ENCODE measurements around the gene CPED1. TPM values are rescaled to one million over a fixed set of nuclear protein-coding genes. Genes with fewer than 3 reads are reported as not detected.
"Not testable (repeated sequence)": the region's sequence is repeated elsewhere in the genome, so short reads cannot be mapped to it uniquely, and the experiment has no call there.

Gene CPED1
- total RNA-seq, 5 donors from 2014 or later (not counting 1 experiment from before 2014, with no cell fraction given), result 0.73 to 1.4 (median 0.96) TPM; not detected in 2

GRCh38 chr7:121178869-121179497 lies 190.5 kb downstream of the CPED1 start:
- H3K4me1 Mint-ChIP-seq, result peaks cover 0 to 16% (median 2%) of the 10 kb centered on the region in 3 donors
- no peaks in the 10 kb centered on the region for H3K36me3 Mint-ChIP-seq
- peaks cover 0 to 4% (median 0%) of the 10 kb centered on the region in 3 donors for H3K9me3 Mint-ChIP-seq
- H3K27ac Mint-ChIP-seq, result peak overlapping the region in 1 of 2 donors; percentile 12
- ATAC-seq (replicated peaks in 1 of 4) (no peak), DNase-seq (no peak)
- peak overlapping the region in 1 of 3 donors; percentile 4 for H3K4me3 Mint-ChIP-seq
- CTCF ChIA-PET, result no interaction called here
- no peaks in the 10 kb centered on the region for H3K4me1 ChIP-seq (ENCODE audit: control insufficient read depth in 1 of 2, extremely low read depth in 1 of 2, insufficient read depth in 2 of 2, low read length in 2 of 2)
- WGBS (ENCODE audit: insufficient coverage), result 45% methylated on average over 1 of the region's 2 CpGs
- H3K27me3 Mint-ChIP-seq, result peaks cover 3 to 17% of the 10 kb centered on the region in 2 donors
- POLR2A ChIA-PET, result no interaction called here
- no peaks in the 10 kb centered on the region for H3K27me3 ChIP-seq (replicated peaks in 1 of 2; ENCODE audit: control insufficient read depth in 2 of 2, extremely low read depth in 1 of 2, insufficient read depth in 2 of 2, low read length in 1 of 2)
- H3K36me3 ChIP-seq (ENCODE audit: control insufficient read depth in 2 of 2, extremely low read depth in 1 of 2, insufficient read depth in 1 of 2, low read length in 1 of 2), result no peaks in the 10 kb centered on the region
- no peak overlapping the region for H3K27ac ChIP-seq (ENCODE audit: low read length)
- H3K4me3 ChIP-seq (ENCODE audit: control insufficient read depth in 1 of 2, extremely low read depth in 1 of 2, low read length in 1 of 2), result no peak overlapping the region
- no peaks in the 10 kb centered on the region for H3K9me3 ChIP-seq

GRCh38 chr7:121180436-121181063 lies 192.0 kb downstream of the CPED1 start:
- Histone ChIP-seq H3K9me3 (no peaks in the 10 kb centered on the region), H3K36me3 (ENCODE audit: control insufficient read depth in 2 of 2, extremely low read depth in 1 of 2, insufficient read depth in 1 of 2, low read length in 1 of 2) (no peaks in the 10 kb centered on the region), H3K27ac (ENCODE audit: low read length) (no peak overlapping the region), H3K27me3 (replicated peaks in 1 of 2; ENCODE audit: control insufficient read depth in 2 of 2, extremely low read depth in 1 of 2, insufficient read depth in 2 of 2, low read length in 1 of 2) (no peaks in the 10 kb centered on the region), H3K4me1 (ENCODE audit: control insufficient read depth in 1 of 2, extremely low read depth in 1 of 2, insufficient read depth in 2 of 2, low read length in 2 of 2) (no peaks in the 10 kb centered on the region), H3K4me3 (ENCODE audit: control insufficient read depth in 1 of 2, extremely low read depth in 1 of 2, low read length in 1 of 2) (no peak overlapping the region)
- Mint-ChIP-seq H3K27ac (no peak overlapping the region), H3K4me1 (peaks cover 0 to 16% (median 2%) of the 10 kb centered on the region in 3 donors), H3K36me3 (no peaks in the 10 kb centered on the region), H3K4me3 (no peak overlapping the region), H3K9me3 (peaks cover 0 to 4% (median 0%) of the 10 kb centered on the region in 3 donors), H3K27me3 (peaks cover 3 to 9% of the 10 kb centered on the region in 2 donors)
- ChIA-PET POLR2A (no interaction called here), CTCF (no interaction called here)
- 100% methylated on average over 1 of the region's 4 CpGs for WGBS (ENCODE audit: insufficient coverage)
- no peak for DNase-seq
- ATAC-seq (replicated peaks in 1 of 4), result no peak

- Mint-ChIP-seq H3K27me3 (peaks cover 3 to 9% of the 10 kb centered on the region in 2 donors), H3K4me3 (no peak overlapping the region), H3K27ac (no peak overlapping the region), H3K36me3 (no peaks in the 10 kb centered on the region), H3K4me1 (peaks cover 0 to 16% (median 2%) of the 10 kb centered on the region in 3 donors), H3K9me3 (peaks cover 0 to 4% (median 0%) of the 10 kb centered on the region in 3 donors)
- H3K9me3 ChIP-seq, result no peaks in the 10 kb centered on the region
- no peak overlapping the region for H3K27ac ChIP-seq (ENCODE audit: low read length)
- H3K36me3 ChIP-seq (ENCODE audit: control insufficient read depth in 2 of 2, extremely low read depth in 1 of 2, insufficient read depth in 1 of 2, low read length in 1 of 2), result no peaks in the 10 kb centered on the region
- WGBS (ENCODE audit: insufficient coverage), result no CpG with 5 or more reads among the region's 1 CpG
- no peaks in the 10 kb centered on the region for H3K27me3 ChIP-seq (replicated peaks in 1 of 2; ENCODE audit: control insufficient read depth in 2 of 2, extremely low read depth in 1 of 2, insufficient read depth in 2 of 2, low read length in 1 of 2)
- DNase-seq (no peak), ATAC-seq (replicated peaks in 1 of 4) (no peak)
- ChIA-PET CTCF (no interaction called here), POLR2A (no interaction called here)
- H3K4me3 ChIP-seq (ENCODE audit: control insufficient read depth in 1 of 2, extremely low read depth in 1 of 2, low read length in 1 of 2), result no peak overlapping the region
- H3K4me1 ChIP-seq (ENCODE audit: control insufficient read depth in 1 of 2, extremely low read depth in 1 of 2, insufficient read depth in 2 of 2, low read length in 2 of 2), result no peaks in the 10 kb centered on the region
Observed at GRCh38 chr7:121181357-121181756, 192.8 kb downstream of the CPED1 start.

- CTCF ChIA-PET, result interaction anchor here in 1 of 2 donors (0.7 kb wide), 1 partner anchor 409 kb away, joined by 5 read pairs; no protein-coding TSS in a partner anchor
- H3K27ac Mint-ChIP-seq, result peak overlapping the region in 1 of 2 donors; percentile 9
- no peak overlapping the region for H3K4me3 Mint-ChIP-seq
- H3K9me3 ChIP-seq, result no peaks in the 10 kb centered on the region
- ATAC-seq (replicated peaks in 1 of 4) (no peak), DNase-seq (no peak)
- H3K4me1 Mint-ChIP-seq, result peaks cover 0 to 16% (median 2%) of the 10 kb centered on the region in 3 donors
- no peak overlapping the region for H3K27ac ChIP-seq (ENCODE audit: low read length)
- H3K36me3 ChIP-seq (ENCODE audit: control insufficient read depth in 2 of 2, extremely low read depth in 1 of 2, insufficient read depth in 1 of 2, low read length in 1 of 2), result no peaks in the 10 kb centered on the region
- H3K36me3 Mint-ChIP-seq, result no peaks in the 10 kb centered on the region
- H3K9me3 Mint-ChIP-seq, result peaks cover 0 to 4% (median 0%) of the 10 kb centered on the region in 3 donors
- H3K4me1 ChIP-seq (ENCODE audit: control insufficient read depth in 1 of 2, extremely low read depth in 1 of 2, insufficient read depth in 2 of 2, low read length in 2 of 2), result no peaks in the 10 kb centered on the region
- no peak overlapping the region for H3K4me3 ChIP-seq (ENCODE audit: control insufficient read depth in 1 of 2, extremely low read depth in 1 of 2, low read length in 1 of 2)
- H3K27me3 Mint-ChIP-seq, result peaks cover 0 to 9% of the 10 kb centered on the region in 2 donors
- no peaks in the 10 kb centered on the region for H3K27me3 ChIP-seq (replicated peaks in 1 of 2; ENCODE audit: control insufficient read depth in 2 of 2, extremely low read depth in 1 of 2, insufficient read depth in 2 of 2, low read length in 1 of 2)
- POLR2A ChIA-PET, result no interaction called here
Observed at GRCh38 chr7:121182281-121182680, 193.8 kb downstream of the CPED1 start.

- no peak for ATAC-seq (replicated peaks in 1 of 4)
- Histone ChIP-seq H3K4me1 (ENCODE audit: control insufficient read depth in 1 of 2, extremely low read depth in 1 of 2, insufficient read depth in 2 of 2, low read length in 2 of 2) (no peaks in the 10 kb centered on the region), H3K27me3 (replicated peaks in 1 of 2; ENCODE audit: control insufficient read depth in 2 of 2, extremely low read depth in 1 of 2, insufficient read depth in 2 of 2, low read length in 1 of 2) (no peaks in the 10 kb centered on the region), H3K9me3 (no peaks in the 10 kb centered on the region), H3K27ac (ENCODE audit: low read length) (no peak overlapping the region), H3K4me3 (ENCODE audit: control insufficient read depth in 1 of 2, extremely low read depth in 1 of 2, low read length in 1 of 2) (no peak overlapping the region), H3K36me3 (ENCODE audit: control insufficient read depth in 2 of 2, extremely low read depth in 1 of 2, insufficient read depth in 1 of 2, low read length in 1 of 2) (no peaks in the 10 kb centered on the region)
- no peak for DNase-seq
- peaks cover 0 to 4% (median 0%) of the 10 kb centered on the region in 3 donors for H3K9me3 Mint-ChIP-seq
- H3K27ac Mint-ChIP-seq, result no peak overlapping the region
- CTCF ChIA-PET, result no interaction called here
- H3K4me1 Mint-ChIP-seq, result peaks cover 0 to 15% (median 2%) of the 10 kb centered on the region in 3 donors
- H3K4me3 Mint-ChIP-seq, result no peak overlapping the region
- H3K36me3 Mint-ChIP-seq, result no peaks in the 10 kb centered on the region
- POLR2A ChIA-PET, result no interaction called here
- peaks cover 0 to 7% of the 10 kb centered on the region in 2 donors for H3K27me3 Mint-ChIP-seq
Observed at GRCh38 chr7:121182902-121183301, 194.4 kb downstream of the CPED1 start.

GRCh38 chr7:121183883-121184282 lies 195.4 kb downstream of the CPED1 start:
- H3K9me3 Mint-ChIP-seq; H3K4me3 Mint-ChIP-seq; POLR2A ChIA-PET; DNase-seq; H3K27me3 ChIP-seq (replicated peaks in 1 of 2; ENCODE audit: control insufficient read depth in 2 of 2, extremely low read depth in 1 of 2, insufficient read depth in 2 of 2, low read length in 1 of 2); H3K27ac ChIP-seq (ENCODE audit: low read length); CTCF ChIA-PET; H3K27me3 Mint-ChIP-seq; H3K27ac Mint-ChIP-seq; H3K9me3 ChIP-seq; H3K4me3 ChIP-seq (ENCODE audit: control insufficient read depth in 1 of 2, extremely low read depth in 1 of 2, low read length in 1 of 2); H3K36me3 ChIP-seq (ENCODE audit: control insufficient read depth in 2 of 2, extremely low read depth in 1 of 2, insufficient read depth in 1 of 2, low read length in 1 of 2); H3K4me1 ChIP-seq (ENCODE audit: control insufficient read depth in 1 of 2, extremely low read depth in 1 of 2, insufficient read depth in 2 of 2, low read length in 2 of 2); H3K36me3 Mint-ChIP-seq; ATAC-seq (replicated peaks in 1 of 4); H3K4me1 Mint-ChIP-seq: not testable (repeated sequence)
- no CpG with 5 or more reads among the region's 4 CpGs for WGBS (ENCODE audit: insufficient coverage)
